GM23338 (cell line): ENCODE measurements around the gene TRAF3.

ENCODE experiments used
- CREB1 ChIP-seq: fragments of 250-450 bp; sonication (Bioruptor Pico); IDR thresholded peaks from 2 replicates; pipeline ENCODE4 v1.5.0; 2020; ENCODE audit warnings: low read depth, mild to moderate bottlenecking, moderate library complexity
- EZH2 ChIP-seq: fragments of 200-600 bp; sonication (generic); IDR thresholded peaks from one replicate; pipeline ENCODE4 v1.8.0; 2017; ENCODE audit warnings: antibody characterized with exemption, mild to moderate bottlenecking, low read depth; ENCODE audit not compliant: unreplicated experiment
- EZH2phosphoT487 ChIP-seq: fragments of 200-600 bp; sonication (generic); IDR thresholded peaks from one replicate; pipeline ENCODE4 v1.8.1; 2018; ENCODE audit warnings: antibody characterized with exemption; ENCODE audit not compliant: unreplicated experiment
- JUNB ChIP-seq: IDR thresholded peaks from one replicate; pipeline ENCODE4 v1.6.1; 2016; ENCODE audit warnings: antibody characterized with exemption; ENCODE audit not compliant: unreplicated experiment
- POLR2AphosphoS5 ChIP-seq: IDR thresholded peaks from 2 replicates; pipeline ENCODE4 v1.6.1; 2016; ENCODE audit warnings: antibody characterized with exemption, low read depth
- REST ChIP-seq: IDR thresholded peaks from one replicate; pipeline ENCODE4 v1.6.1; 2018; ENCODE audit warnings: antibody characterized with exemption; ENCODE audit not compliant: unreplicated experiment
- ZNF331 ChIP-seq: fragments of 250-450 bp; sonication (Bioruptor Pico); IDR thresholded peaks from 2 replicates; pipeline ENCODE4 v1.5.0; 2020; ENCODE audit warnings: low read depth, mild to moderate bottlenecking, moderate library complexity
- TF ChIP-seq, protein P1 (sequence below), 2 experiments: fragments of 200-600 bp in 1 of 2; sonication (generic) in 1 of 2; conservative IDR thresholded peaks; 2 replicates each; pipeline versions ENCODE4 v1.5.1 to v1.6.1; 2016 to 2017; ENCODE audit warnings: antibody characterized with exemption in 2 of 2, low read depth in 2 of 2, mild to moderate bottlenecking in 2 of 2, moderate library complexity in 1 of 2

GRCh38 chr14:102776761-102777710, at the start of gene TRAF3:
- TF ChIP-seq, protein P1, sequence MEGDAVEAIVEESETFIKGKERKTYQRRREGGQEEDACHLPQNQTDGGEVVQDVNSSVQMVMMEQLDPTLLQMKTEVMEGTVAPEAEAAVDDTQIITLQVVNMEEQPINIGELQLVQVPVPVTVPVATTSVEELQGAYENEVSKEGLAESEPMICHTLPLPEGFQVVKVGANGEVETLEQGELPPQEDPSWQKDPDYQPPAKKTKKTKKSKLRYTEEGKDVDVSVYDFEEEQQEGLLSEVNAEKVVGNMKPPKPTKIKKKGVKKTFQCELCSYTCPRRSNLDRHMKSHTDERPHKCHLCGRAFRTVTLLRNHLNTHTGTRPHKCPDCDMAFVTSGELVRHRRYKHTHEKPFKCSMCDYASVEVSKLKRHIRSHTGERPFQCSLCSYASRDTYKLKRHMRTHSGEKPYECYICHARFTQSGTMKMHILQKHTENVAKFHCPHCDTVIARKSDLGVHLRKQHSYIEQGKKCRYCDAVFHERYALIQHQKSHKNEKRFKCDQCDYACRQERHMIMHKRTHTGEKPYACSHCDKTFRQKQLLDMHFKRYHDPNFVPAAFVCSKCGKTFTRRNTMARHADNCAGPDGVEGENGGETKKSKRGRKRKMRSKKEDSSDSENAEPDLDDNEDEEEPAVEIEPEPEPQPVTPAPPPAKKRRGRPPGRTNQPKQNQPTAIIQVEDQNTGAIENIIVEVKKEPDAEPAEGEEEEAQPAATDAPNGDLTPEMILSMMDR (conservative IDR thresholded peaks at IDR 0.05; ENCODE audit: low read depth in 2 of 2): no peak
- TF ChIP-seq JUNB: no peak
- no peak for TF ChIP-seq CREB1
- no peak for TF ChIP-seq EZH2
- TF ChIP-seq REST: no peak
- no peak for TF ChIP-seq POLR2AphosphoS5
- no peak for TF ChIP-seq ZNF331 (CRISPR knock-in tag)
- no peak for TF ChIP-seq EZH2phosphoT487
